Measurements from ENCODE around the gene EDDM3A.
"Not testable (repeated sequence)": the region's sequence is repeated elsewhere in the genome, so short reads cannot be mapped to it uniquely, and the experiment has no call there.

Gene EDDM3A

GRCh38 chr14:20745571-20746358, at the start of gene EDDM3A:
EDDM3A (plus strand) TSS chr14:20745887; CDS start chr14:20747581, 1,694 bp downstream.
- DNase-seq, result no peak

- no peak for DNase-seq
Observed at GRCh38 chr14:20696764-20697163, 48.9 kb upstream of the EDDM3A start.

- peak in 46 of 51 donors; percentile 1 to 81 (median 42) for DNase-seq
Observed at GRCh38 chr14:20697273-20698017, 48.2 kb upstream of the EDDM3A start.

- DNase-seq, result no peak
Observed at GRCh38 chr14:20698018-20698329, 47.7 kb upstream of the EDDM3A start.

GRCh38 chr14:20698934-20699333, 46.8 kb upstream of the EDDM3A start:
- no peak for DNase-seq

- no peak for DNase-seq
Observed at GRCh38 chr14:20699931-20700330, 45.8 kb upstream of the EDDM3A start.

DNA sequence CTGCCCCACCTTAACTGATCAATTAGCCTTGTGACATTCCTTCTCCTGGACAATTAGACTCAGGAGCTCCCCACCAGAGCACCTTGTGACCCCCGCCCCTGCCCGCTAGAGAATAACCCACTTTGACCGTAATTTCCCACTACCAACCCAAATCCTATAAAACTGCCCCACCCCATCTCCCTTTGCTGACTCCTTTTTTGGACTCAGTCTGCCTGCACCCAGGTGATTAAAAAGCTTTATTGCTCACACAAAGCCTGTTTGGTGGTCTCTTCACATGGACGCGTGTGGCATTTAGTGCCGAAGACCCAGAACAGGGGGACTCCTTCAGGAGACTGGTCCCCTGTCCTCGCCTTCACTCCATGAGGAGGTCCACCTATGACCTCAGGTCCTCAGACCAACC, 44.7 kb upstream of the EDDM3A start:
- DNase-seq, result not testable (repeated sequence)

DNA sequence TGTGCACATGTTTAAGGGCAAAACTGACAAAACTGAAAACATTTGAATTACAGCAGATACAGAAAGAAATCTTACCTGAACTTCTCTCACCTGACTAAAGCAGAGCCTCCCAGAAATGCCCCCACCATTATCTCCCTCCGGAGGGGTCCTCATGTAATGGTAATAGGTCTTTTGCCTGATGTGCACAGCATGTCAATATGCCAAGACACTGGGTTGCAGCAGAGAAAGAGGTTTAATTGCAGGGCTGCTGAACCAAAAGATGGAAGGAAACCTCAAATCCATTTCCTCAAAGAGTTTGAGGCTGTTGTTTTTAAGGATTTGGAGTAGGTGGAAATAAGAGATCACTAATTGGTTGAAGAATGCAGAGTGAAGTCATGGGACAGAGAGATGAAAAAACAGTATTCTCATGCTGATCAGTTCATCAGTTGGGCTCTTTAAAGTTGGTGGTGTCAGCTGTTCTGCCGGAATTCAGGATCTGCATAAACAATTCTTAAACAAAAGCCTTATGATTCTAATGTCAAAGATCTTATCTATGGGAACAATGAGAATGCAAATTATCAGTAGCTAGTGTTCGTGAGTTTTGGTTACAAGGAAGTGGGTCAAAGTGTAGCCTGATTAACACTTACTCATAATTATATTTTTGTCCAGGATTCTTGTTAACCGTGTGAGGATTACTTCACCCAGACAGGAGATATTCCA, 38.9 kb upstream of the EDDM3A start:
- DNase-seq, result no peak

DNA sequence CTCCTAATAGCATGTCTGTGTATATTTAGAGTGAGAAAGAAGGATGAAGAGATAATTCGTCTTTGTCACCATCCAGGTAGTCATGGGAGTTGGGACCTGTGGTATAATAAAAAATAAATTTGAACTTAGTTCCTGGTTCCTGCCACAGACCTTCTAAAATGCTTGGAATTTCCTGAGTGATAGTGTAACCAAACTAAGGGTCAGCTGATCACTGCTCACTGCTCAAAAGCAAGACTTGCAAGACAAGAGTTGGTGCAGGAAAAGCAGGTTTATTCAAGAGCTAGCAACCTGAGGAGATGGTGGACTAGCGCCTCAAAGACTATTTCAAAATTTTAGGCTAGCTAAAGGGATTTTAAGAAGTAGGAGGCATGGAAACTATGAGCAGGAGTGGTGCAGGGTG, 38.1 kb upstream of the EDDM3A start:
- DNase-seq, result no peak

DNA sequence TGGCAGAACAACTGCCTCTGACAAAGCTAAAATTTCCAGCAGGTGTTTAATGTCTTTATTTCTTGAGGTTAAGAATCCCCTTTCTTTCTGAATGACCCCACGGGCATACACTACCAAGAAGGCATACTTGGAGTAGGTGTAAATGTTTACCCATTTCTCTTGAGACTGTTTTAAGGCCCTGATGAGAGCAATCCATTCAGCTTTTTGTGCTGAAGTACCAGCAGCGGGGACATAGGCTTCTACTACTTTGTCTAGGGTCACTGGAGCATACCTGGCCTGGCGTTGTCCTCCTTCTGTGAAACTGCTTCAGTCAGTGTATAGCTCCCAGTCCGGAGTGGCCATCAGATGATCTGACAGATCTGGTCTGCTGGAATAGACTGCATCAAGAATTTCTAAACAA, 34.4 kb upstream of the EDDM3A start:
- DNase-seq, result no peak

GRCh38 chr14:20711685-20712084, 34.0 kb upstream of the EDDM3A start:
- DNase-seq, result no peak

DNA sequence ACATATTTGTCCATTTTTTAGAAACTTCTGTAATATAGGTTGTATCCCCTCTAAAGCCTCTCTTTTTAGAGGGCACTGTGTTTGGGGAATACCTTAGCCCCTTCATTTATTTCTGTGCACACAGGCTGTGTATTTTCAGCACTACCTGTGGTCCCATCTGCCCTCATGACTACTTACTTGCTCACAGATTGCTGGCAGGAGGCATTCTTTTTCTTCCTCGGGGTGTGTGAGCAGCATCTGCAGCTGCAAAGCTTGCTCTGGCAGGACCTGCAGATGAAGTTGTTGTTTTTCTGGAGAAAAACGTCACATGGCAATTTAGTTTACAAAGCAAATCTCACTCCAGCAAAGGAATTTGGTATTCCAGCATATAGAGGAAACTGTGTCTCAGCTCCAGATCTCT, 32.8 kb upstream of the EDDM3A start:
- no peak for DNase-seq

GRCh38 chr14:20714593-20715250, 31.0 kb upstream of the EDDM3A start:
- peak in 26 of 51 donors; percentile 3 to 56 (median 25) for DNase-seq

DNA sequence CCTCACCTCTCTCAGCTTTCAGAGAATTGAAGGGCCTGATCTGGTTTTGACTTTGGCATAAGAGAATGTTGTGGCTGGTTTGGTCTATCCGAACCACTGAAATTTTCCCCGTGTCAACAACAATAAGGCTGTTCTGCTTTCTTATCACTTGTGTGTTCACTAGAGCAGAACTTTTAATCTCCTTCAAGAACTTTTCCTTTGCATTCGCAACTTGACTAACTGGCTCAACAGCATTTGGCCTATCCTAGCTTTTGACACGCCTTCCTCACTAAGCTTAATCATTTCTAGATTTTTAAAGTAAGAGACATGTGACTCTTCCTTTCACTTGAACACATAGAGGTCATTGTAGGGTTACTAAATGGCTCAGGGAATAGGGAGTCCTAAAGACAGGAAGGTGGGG, 25.9 kb upstream of the EDDM3A start:
- no peak for DNase-seq

DNA sequence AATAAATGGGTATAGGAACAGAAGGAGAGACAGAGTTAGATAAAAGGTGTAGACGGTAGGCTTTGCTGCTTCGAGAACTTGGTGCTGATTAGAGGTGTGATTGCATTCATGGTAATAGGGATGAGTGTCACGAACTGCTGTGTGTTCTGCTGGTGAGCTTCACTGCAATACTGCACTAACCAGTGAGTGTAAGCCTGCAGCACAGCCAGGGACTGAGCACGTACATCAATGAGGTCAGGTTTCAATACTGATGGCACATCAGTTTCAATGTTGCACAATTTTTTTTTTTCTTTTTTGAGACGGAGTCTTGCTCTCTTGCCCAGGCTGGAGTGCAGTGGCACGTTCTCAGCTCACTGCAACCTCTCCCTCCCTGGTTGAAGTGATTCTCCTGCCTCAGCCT, 24.9 kb upstream of the EDDM3A start:
- no peak for DNase-seq

DNA sequence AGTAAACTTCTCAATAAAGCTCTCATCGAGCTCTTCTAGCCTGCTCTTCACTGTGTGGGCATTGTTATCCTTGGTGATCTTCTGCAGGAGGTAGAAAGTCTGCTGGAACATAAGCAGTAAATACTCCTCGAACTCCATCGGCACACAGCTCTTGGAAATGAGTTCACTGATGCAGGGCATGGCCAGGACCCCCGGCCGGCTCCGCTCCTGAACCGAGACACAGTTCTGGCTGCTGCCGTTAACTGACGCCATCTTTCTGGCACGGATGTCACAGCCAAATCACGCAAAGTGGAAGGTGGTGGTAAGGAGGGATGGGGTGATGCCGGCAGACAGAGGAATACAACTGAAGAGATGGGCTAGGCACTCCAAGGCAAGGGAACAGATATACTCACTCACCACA, 23.7 kb upstream of the EDDM3A start:
- DNase-seq, result no peak

DNA sequence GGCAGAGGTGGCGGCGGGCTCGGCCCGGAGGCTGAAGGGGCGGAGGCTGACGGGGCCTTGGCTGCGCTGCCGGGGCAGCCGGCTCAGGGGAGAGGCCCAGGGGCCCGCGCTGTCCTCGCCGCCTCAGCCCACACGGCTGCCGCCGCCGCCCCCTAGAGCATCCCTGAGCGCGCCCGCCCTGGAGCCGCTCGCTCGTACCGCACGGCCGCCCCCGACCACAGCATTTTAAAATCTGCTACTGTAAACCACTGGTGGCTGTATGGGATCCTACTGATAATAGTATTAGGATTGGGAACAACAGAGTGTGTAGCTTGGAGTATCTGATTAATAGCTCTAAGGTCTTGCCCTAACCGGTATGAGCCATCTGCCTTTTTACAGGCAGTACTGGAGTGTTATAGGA, 22.2 kb upstream of the EDDM3A start:
- peak in 4 of 51 donors; percentile 4 to 27 (median 6) for DNase-seq

- DNase-seq, result not testable (repeated sequence)
Observed at GRCh38 chr14:20726121-20726520, 19.6 kb upstream of the EDDM3A start.

- DNase-seq, result no peak
Observed at GRCh38 chr14:20726531-20726930, 19.2 kb upstream of the EDDM3A start.

GRCh38 chr14:20730891-20731290, 14.8 kb upstream of the EDDM3A start:
- no peak for DNase-seq

- no peak for DNase-seq
Observed at GRCh38 chr14:20732477-20732876, 13.2 kb upstream of the EDDM3A start.
